ENCODE results near the gene TOR1A.

DNA sequence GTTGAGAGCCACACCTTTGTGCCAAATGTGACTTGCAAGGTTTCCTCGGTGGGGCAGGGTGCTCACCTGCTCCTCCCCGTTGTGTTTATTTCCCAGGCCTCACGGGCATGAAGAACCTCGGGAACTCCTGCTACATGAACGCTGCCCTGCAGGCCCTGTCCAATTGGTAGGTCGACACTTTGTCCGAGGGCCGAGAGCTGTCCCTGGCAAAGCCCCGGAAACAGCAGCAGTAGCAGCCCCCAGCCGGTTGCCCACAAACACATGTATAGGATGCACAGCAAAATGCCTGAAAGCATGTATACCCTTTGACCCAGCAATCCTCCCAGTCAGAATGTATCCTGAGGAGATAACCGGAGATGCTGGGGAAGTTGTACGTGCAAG lies 37.5 kb upstream of the TOR1A start:
- TF ChIP-seq, protein P1, sequence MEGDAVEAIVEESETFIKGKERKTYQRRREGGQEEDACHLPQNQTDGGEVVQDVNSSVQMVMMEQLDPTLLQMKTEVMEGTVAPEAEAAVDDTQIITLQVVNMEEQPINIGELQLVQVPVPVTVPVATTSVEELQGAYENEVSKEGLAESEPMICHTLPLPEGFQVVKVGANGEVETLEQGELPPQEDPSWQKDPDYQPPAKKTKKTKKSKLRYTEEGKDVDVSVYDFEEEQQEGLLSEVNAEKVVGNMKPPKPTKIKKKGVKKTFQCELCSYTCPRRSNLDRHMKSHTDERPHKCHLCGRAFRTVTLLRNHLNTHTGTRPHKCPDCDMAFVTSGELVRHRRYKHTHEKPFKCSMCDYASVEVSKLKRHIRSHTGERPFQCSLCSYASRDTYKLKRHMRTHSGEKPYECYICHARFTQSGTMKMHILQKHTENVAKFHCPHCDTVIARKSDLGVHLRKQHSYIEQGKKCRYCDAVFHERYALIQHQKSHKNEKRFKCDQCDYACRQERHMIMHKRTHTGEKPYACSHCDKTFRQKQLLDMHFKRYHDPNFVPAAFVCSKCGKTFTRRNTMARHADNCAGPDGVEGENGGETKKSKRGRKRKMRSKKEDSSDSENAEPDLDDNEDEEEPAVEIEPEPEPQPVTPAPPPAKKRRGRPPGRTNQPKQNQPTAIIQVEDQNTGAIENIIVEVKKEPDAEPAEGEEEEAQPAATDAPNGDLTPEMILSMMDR (IDR thresholded peaks at IDR 0.05), result no peak
- TF ChIP-seq RFX5 (IDR thresholded peaks at IDR 0.05) (no peak), POLR2A (IDR thresholded peaks at IDR 0.05; ENCODE audit: low read length) (no peak), PHF8 (IDR thresholded peaks at IDR 0.05; ENCODE audit: borderline replicate concordance, low read depth) (no peak), RNF2 (IDR thresholded peaks at IDR 0.05; ENCODE audit: borderline replicate concordance, low read depth) (no peak), POLR2AphosphoS2 (conservative IDR thresholded peaks at IDR 0.05; ENCODE audit: low read length) (no peak), JUNB (IDR thresholded peaks at IDR 0.05) (no peak), RCOR1 (IDR thresholded peaks at IDR 0.05; ENCODE audit: low read depth, low read length) (no peak), FOSL2 (IDR thresholded peaks at IDR 0.05) (no peak), FOSL2 (CRISPR knock-in tag; IDR thresholded peaks at IDR 0.05) (no peak)
- TF ChIP-seq, protein P2, sequence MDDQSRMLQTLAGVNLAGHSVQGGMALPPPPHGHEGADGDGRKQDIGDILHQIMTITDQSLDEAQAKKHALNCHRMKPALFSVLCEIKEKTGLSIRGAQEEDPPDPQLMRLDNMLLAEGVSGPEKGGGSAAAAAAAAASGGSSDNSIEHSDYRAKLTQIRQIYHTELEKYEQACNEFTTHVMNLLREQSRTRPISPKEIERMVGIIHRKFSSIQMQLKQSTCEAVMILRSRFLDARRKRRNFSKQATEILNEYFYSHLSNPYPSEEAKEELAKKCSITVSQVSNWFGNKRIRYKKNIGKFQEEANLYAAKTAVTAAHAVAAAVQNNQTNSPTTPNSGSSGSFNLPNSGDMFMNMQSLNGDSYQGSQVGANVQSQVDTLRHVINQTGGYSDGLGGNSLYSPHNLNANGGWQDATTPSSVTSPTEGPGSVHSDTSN (IDR thresholded peaks at IDR 0.05), result no peak
- TF ChIP-seq, protein P3, sequence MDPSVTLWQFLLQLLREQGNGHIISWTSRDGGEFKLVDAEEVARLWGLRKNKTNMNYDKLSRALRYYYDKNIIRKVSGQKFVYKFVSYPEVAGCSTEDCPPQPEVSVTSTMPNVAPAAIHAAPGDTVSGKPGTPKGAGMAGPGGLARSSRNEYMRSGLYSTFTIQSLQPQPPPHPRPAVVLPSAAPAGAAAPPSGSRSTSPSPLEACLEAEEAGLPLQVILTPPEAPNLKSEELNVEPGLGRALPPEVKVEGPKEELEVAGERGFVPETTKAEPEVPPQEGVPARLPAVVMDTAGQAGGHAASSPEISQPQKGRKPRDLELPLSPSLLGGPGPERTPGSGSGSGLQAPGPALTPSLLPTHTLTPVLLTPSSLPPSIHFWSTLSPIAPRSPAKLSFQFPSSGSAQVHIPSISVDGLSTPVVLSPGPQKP (IDR thresholded peaks at IDR 0.05; ENCODE audit: low read depth, low read length), result no peak
- TF ChIP-seq, protein P4, sequence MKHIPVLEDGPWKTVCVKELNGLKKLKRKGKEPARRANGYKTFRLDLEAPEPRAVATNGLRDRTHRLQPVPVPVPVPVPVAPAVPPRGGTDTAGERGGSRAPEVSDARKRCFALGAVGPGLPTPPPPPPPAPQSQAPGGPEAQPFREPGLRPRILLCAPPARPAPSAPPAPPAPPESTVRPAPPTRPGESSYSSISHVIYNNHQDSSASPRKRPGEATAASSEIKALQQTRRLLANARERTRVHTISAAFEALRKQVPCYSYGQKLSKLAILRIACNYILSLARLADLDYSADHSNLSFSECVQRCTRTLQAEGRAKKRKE (CRISPR knock-in tag; IDR thresholded peaks at IDR 0.05; ENCODE audit: low read depth), result no peak

Data from A549 (cell line).